Measurements from ENCODE around the gene XPR1. TPM values are rescaled to one million over a fixed set of nuclear protein-coding genes. Genes with fewer than 3 reads are reported as not detected.

The XPR1 gene
- total RNA-seq, 3 donors from 2014 or later, result 19.0 to 49.5 (median 35.7) TPM

DNA sequence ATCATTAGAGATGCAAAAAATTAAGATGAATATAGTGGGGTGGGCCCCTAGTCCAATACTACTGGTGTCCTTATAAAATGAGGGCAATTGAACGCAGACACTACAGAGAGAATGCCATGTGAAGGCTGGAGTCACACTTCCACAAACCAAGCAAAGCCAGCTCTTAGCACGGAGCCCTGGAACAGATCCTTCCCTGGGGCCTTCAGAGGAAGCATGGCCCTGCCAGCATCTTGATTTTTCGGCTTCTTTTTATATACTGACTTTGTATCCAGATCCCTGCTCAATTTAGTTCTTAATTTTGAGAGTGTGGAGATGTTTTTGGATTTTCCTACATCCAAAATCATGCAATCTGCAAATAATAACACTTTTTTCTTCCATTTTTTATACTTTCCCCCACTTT lies 270.7 kb downstream of the XPR1 start:
- Histone ChIP-seq H3K9me3 (no peaks in the 10 kb centered on the region), H3K27ac (no peak overlapping the region), H3K36me3 (no peaks in the 10 kb centered on the region), H3K4me1 (no peaks in the 10 kb centered on the region), H3K4me3 (no peak overlapping the region), H3K27me3 (no peaks in the 10 kb centered on the region)
- TF ChIP-seq CTCF (IDR thresholded peaks at IDR 0.05) (no peak), POLR2AphosphoS5 (IDR thresholded peaks at IDR 0.05) (no peak), POLR2A (IDR thresholded peaks at IDR 0.05) (no peak)
- DNase-seq (ENCODE audit: low spot score in 2 of 2), result no peak
- intact Hi-C loops (cut with DNase I; ENCODE audit: low total_unique reads), result no loop called here

DNA sequence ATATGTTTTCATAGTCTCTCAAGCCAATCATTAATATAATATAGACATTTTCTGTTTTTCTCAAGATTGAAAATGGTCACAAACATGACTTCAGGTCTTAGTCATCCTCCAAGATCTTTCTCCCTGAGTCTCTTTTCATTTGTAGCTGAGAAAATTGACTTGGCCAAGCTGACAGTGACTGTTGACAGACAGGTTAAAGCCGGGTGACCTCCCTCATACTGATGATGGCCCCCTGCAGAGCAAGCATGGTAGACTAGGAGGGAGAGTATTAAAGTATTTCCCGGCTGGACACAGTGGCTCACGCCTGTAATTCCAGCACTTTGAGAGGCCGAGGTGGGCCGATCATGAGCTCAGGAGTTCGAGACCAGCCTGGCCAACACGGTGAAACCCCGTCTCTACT lies 274.1 kb downstream of the XPR1 start:
- Histone ChIP-seq H3K27ac (no peak overlapping the region), H3K36me3 (no peaks in the 10 kb centered on the region), H3K9me3 (no peaks in the 10 kb centered on the region), H3K27me3 (no peaks in the 10 kb centered on the region), H3K4me3 (no peak overlapping the region), H3K4me1 (no peaks in the 10 kb centered on the region)
- no peak for DNase-seq (ENCODE audit: low spot score in 2 of 2)
- intact Hi-C loops (cut with DNase I; ENCODE audit: low total_unique reads), result no loop called here
- no peak for TF ChIP-seq POLR2A (IDR thresholded peaks at IDR 0.05)
- no peak for TF ChIP-seq POLR2AphosphoS5 (IDR thresholded peaks at IDR 0.05)
- TF ChIP-seq CTCF (IDR thresholded peaks at IDR 0.05), result no peak

GRCh38 chr1:180906511-180906910 lies 274.7 kb downstream of the XPR1 start:
- TF ChIP-seq POLR2AphosphoS5 (IDR thresholded peaks at IDR 0.05) (no peak), POLR2A (IDR thresholded peaks at IDR 0.05) (no peak), CTCF (IDR thresholded peaks at IDR 0.05) (no peak)
- no peaks in the 10 kb centered on the region for H3K4me1 ChIP-seq
- no peak for DNase-seq (ENCODE audit: low spot score in 2 of 2)
- H3K36me3 ChIP-seq, result no peaks in the 10 kb centered on the region
- no peak overlapping the region for H3K27ac ChIP-seq
- intact Hi-C loops (cut with DNase I; ENCODE audit: low total_unique reads), result no loop called here
- no peaks in the 10 kb centered on the region for H3K27me3 ChIP-seq
- no peak overlapping the region for H3K4me3 ChIP-seq
- H3K9me3 ChIP-seq, result no peaks in the 10 kb centered on the region

- Histone ChIP-seq H3K9me3 (no peaks in the 10 kb centered on the region), H3K4me3 (no peak overlapping the region), H3K36me3 (no peaks in the 10 kb centered on the region), H3K4me1 (no peaks in the 10 kb centered on the region), H3K27me3 (no peaks in the 10 kb centered on the region), H3K27ac (no peak overlapping the region)
- no peak for DNase-seq (ENCODE audit: low spot score in 2 of 2)
- intact Hi-C loops (cut with DNase I; ENCODE audit: low total_unique reads), result no loop called here
- TF ChIP-seq POLR2A (IDR thresholded peaks at IDR 0.05) (no peak), CTCF (IDR thresholded peaks at IDR 0.05) (no peak), POLR2AphosphoS5 (IDR thresholded peaks at IDR 0.05) (no peak)
Measured at GRCh38 chr1:180907313-180908055, 275.7 kb downstream of the XPR1 start.

DNA sequence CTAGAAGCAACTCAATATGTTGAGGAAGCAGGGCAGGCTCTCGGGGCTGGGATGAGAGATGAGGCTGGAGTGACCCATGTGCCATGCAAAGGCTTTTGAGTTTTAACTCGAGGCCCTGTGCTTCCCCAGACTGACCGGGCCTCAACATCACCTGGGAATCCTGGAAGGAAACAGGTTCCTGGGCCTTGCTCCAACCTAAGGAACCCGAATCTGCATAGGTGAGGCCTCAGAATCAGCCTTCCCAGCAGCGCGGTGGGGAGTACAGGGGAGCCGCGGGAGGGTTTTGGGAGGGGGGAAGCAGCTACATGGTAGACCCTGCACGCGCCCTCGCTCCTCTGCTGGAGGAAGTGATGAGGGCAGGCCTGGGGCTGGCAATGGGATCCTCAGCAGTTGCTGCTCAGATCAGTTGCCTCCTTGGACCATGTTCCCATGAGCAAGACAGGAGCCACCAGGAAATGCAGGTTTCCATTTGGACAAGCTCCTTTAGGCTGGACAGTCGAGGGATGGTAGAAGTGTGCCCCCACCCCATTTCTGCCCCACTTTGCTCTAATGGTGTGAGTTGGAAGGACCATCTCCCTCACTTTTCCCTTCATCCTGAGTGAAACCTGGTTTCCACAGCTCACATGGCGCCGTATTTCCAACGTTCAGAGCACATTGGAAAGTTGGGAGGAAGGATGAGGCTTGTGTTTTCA lies 276.4 kb downstream of the XPR1 start:
- Histone ChIP-seq H3K27me3 (peaks cover 0 to 4% of the 10 kb centered on the region in 2 donors), H3K36me3 (no peaks in the 10 kb centered on the region), H3K4me1 (no peaks in the 10 kb centered on the region), H3K9me3 (no peaks in the 10 kb centered on the region), H3K4me3 (no peak overlapping the region), H3K27ac (no peak overlapping the region)
- no peak for DNase-seq (ENCODE audit: low spot score in 2 of 2)
- TF ChIP-seq POLR2AphosphoS5 (IDR thresholded peaks at IDR 0.05), result no peak
- no peak for TF ChIP-seq CTCF (IDR thresholded peaks at IDR 0.05)
- no peak for TF ChIP-seq POLR2A (IDR thresholded peaks at IDR 0.05)
- intact Hi-C loops (cut with DNase I; ENCODE audit: low total_unique reads), result no loop called here
